Measurements from ENCODE around the gene KCNQ5. TPM values are rescaled to one million over a fixed set of nuclear protein-coding genes. Genes with fewer than 3 reads are reported as not detected.

KCNQ5 gene
- total RNA-seq, 1 donor from 2014 or later: 10.1 TPM

GRCh38 chr6:73073238-73073637 lies 451.4 kb downstream of the KCNQ5 start:
- H3K27me3 Mint-ChIP-seq: no peaks in the 10 kb centered on the region
- no peak for DNase-seq
- H3K27ac Mint-ChIP-seq: no peak overlapping the region
- peaks cover 5% of the 10 kb centered on the region for H3K4me1 Mint-ChIP-seq
- H3K9me3 Mint-ChIP-seq: no peaks in the 10 kb centered on the region
- ChIA-PET CTCF (no interaction called here), POLR2A (interaction anchor here (0.5 kb wide), 1 partner anchor 563 kb away, joined by 3 read pairs; no protein-coding TSS in a partner anchor)
- ATAC-seq (ENCODE audit: low read depth): no peak
- no peak overlapping the region for H3K4me3 Mint-ChIP-seq
- peaks cover 2% of the 10 kb centered on the region for H3K36me3 Mint-ChIP-seq (ENCODE audit: low read depth)
- no peak for TF ChIP-seq CTCF (IDR thresholded peaks at IDR 0.05)
- intact Hi-C loops (cut with micrococcal nuclease): no loop called here

- POLR2A ChIA-PET: no interaction called here
- no peaks in the 10 kb centered on the region for H3K9me3 Mint-ChIP-seq
- no peaks in the 10 kb centered on the region for H3K27me3 Mint-ChIP-seq
- intact Hi-C loops (cut with micrococcal nuclease): no loop called here
- no peak for TF ChIP-seq CTCF (IDR thresholded peaks at IDR 0.05)
- H3K4me3 Mint-ChIP-seq: no peak overlapping the region
- H3K27ac Mint-ChIP-seq: no peak overlapping the region
- CTCF ChIA-PET: no interaction called here
- ATAC-seq (ENCODE audit: low read depth): no peak
- no peak for DNase-seq
- H3K4me1 Mint-ChIP-seq: peaks cover 5% of the 10 kb centered on the region
- peaks cover 2% of the 10 kb centered on the region for H3K36me3 Mint-ChIP-seq (ENCODE audit: low read depth)
These were observed 452.3 kb downstream of the KCNQ5 start for GRCh38 chr6:73074175-73074574.

GRCh38 chr6:73076211-73076954 lies 454.5 kb downstream of the KCNQ5 start:
- no peak for TF ChIP-seq CTCF (IDR thresholded peaks at IDR 0.05)
- CTCF ChIA-PET: no interaction called here
- ATAC-seq (ENCODE audit: low read depth) (no peak), DNase-seq (no peak)
- intact Hi-C loops (cut with micrococcal nuclease): no loop called here
- H3K9me3 Mint-ChIP-seq: no peaks in the 10 kb centered on the region
- H3K27me3 Mint-ChIP-seq: no peaks in the 10 kb centered on the region
- POLR2A ChIA-PET: no interaction called here
- H3K36me3 Mint-ChIP-seq (ENCODE audit: low read depth): peaks cover 2% of the 10 kb centered on the region
- H3K27ac Mint-ChIP-seq: no peak overlapping the region
- H3K4me3 Mint-ChIP-seq: no peak overlapping the region
- H3K4me1 Mint-ChIP-seq: peaks cover 5% of the 10 kb centered on the region

GRCh38 chr6:73078333-73078862 lies 456.5 kb downstream of the KCNQ5 start:
- ChIA-PET POLR2A (no interaction called here), CTCF (no interaction called here)
- DNase-seq (no peak), ATAC-seq (ENCODE audit: low read depth) (no peak)
- H3K4me3 Mint-ChIP-seq: no peak overlapping the region
- peaks cover 2% of the 10 kb centered on the region for H3K36me3 Mint-ChIP-seq (ENCODE audit: low read depth)
- H3K27ac Mint-ChIP-seq: no peak overlapping the region
- no peak for TF ChIP-seq CTCF (IDR thresholded peaks at IDR 0.05)
- H3K4me1 Mint-ChIP-seq: peaks cover 5% of the 10 kb centered on the region
- H3K9me3 Mint-ChIP-seq: no peaks in the 10 kb centered on the region
- H3K27me3 Mint-ChIP-seq: no peaks in the 10 kb centered on the region
- intact Hi-C loops (cut with micrococcal nuclease): no loop called here

- Mint-ChIP-seq H3K4me3 (no peak overlapping the region), H3K27ac (no peak overlapping the region), H3K4me1 (peaks cover 5% of the 10 kb centered on the region), H3K9me3 (no peaks in the 10 kb centered on the region), H3K27me3 (no peaks in the 10 kb centered on the region), H3K36me3 (ENCODE audit: low read depth) (peaks cover 2% of the 10 kb centered on the region)
- ATAC-seq (ENCODE audit: low read depth): no peak
- intact Hi-C loops (cut with micrococcal nuclease): no loop called here
- ChIA-PET CTCF (no interaction called here), POLR2A (no interaction called here)
- TF ChIP-seq CTCF (IDR thresholded peaks at IDR 0.05): no peak
- no peak for DNase-seq
These were observed 457.2 kb downstream of the KCNQ5 start for GRCh38 chr6:73078908-73079610.

Data from activated B cell treated with CpG ODN at 0.5 μM for 24 hours (primary cell).